Peyer's patch (tissue), 4 donors: ENCODE results near the gene HINT2. TPM values are rescaled to one million over a fixed set of nuclear protein-coding genes. Genes with fewer than 3 reads are reported as not detected.

ENCODE experiments used
- DNase-seq, 3 donors: peaks; one replicate each; pipeline ENCODE4 v3.0.0-alpha.2; 2017 to 2019
- H3K27ac ChIP-seq, 4 donors: fragments of 200-600 bp; sonication (generic); one replicate each; pipeline ENCODE4 v1.5.1; 2016 to 2019
- H3K27me3 ChIP-seq, 2 donors: fragments of 200-600 bp; sonication (generic); one replicate each; pipeline ENCODE4 v1.5.1; 2019
- H3K36me3 ChIP-seq, 3 donors: fragments of 200-600 bp; sonication (generic); one replicate each; pipeline ENCODE4 v1.5.1; 2016 to 2019
- H3K4me1 ChIP-seq, 4 donors: fragments of 200-600 bp; sonication (generic); one replicate each; pipeline ENCODE4 v1.5.1; 2016 to 2019
- H3K4me3 ChIP-seq, 4 donors: fragments of 200-600 bp; sonication (generic); 1 replicate in 3 of 4; 2 replicates in 1 of 4; pipeline ENCODE4 v1.5.1; 2016 to 2019; ENCODE audit warnings: mild to moderate bottlenecking in 1 of 4
- H3K9me3 ChIP-seq, 4 donors: fragments of 200-600 bp; sonication (generic); one replicate each; pipeline ENCODE4 v1.5.1; 2016 to 2019; ENCODE audit warnings: mild to moderate bottlenecking in 1 of 4
- CTCF ChIP-seq, 6 experiments: fragments of 450-650 bp in 4 of 6; fragments of 200-600 bp in 2 of 6; sonication (generic) in 1 of 6; IDR thresholded peaks; one replicate each; pipeline ENCODE4 v1.5.1; 2017 to 2019; ENCODE audit warnings: antibody characterized with exemption in 6 of 6, mild to moderate bottlenecking in 3 of 6, moderate library complexity in 1 of 6
- POLR2A ChIP-seq, 2 donors: fragments of 450-650 bp; IDR thresholded peaks; one replicate each; pipeline ENCODE4 v1.5.1; 2017; ENCODE audit warnings: antibody characterized with exemption in 2 of 2, mild to moderate bottlenecking in 2 of 2, moderate library complexity in 2 of 2
- total RNA-seq, 4 donors: library from RNA; depleted of rRNA; stranded (reverse); fragments of >200 nt; gene quantifications; one replicate each; pipeline ENCODE4 v1.1.0, GENCODE V29; 2016

The HINT2 gene
- total RNA-seq, 4 donors from 2014 or later = 19.8 to 40.3 (median 28.7) TPM

- H3K27ac ChIP-seq = no peak overlapping the region
- H3K9me3 ChIP-seq = no peaks in the 10 kb centered on the region
- TF ChIP-seq CTCF (IDR thresholded peaks at IDR 0.05) = no peak
- no peak for TF ChIP-seq POLR2A (IDR thresholded peaks at IDR 0.05)
- no peaks in the 10 kb centered on the region for H3K27me3 ChIP-seq
- no peaks in the 10 kb centered on the region for H3K4me1 ChIP-seq
- no peak overlapping the region for H3K4me3 ChIP-seq
- DNase-seq = no peak
- H3K36me3 ChIP-seq = no peaks in the 10 kb centered on the region
These were observed 8.1 kb upstream of the HINT2 start for GRCh38 chr9:35822926-35823325.

GRCh38 chr9:35820076-35820475 lies 5.2 kb upstream of the HINT2 start:
- TF ChIP-seq POLR2A (IDR thresholded peaks at IDR 0.05) (no peak), CTCF (IDR thresholded peaks at IDR 0.05) (no peak)
- no peak for DNase-seq
- Histone ChIP-seq H3K9me3 (no peaks in the 10 kb centered on the region), H3K27ac (no peak overlapping the region), H3K27me3 (no peaks in the 10 kb centered on the region), H3K36me3 (no peaks in the 10 kb centered on the region), H3K4me1 (no peaks in the 10 kb centered on the region), H3K4me3 (no peak overlapping the region)

GRCh38 chr9:35818341-35818740 lies 3.5 kb upstream of the HINT2 start:
- Histone ChIP-seq H3K9me3 (no peaks in the 10 kb centered on the region), H3K27ac (no peak overlapping the region), H3K4me1 (peaks cover 0 to 9% (median 4%) of the 10 kb centered on the region in 4 donors), H3K36me3 (no peaks in the 10 kb centered on the region), H3K4me3 (no peak overlapping the region), H3K27me3 (no peaks in the 10 kb centered on the region)
- DNase-seq = no peak
- no peak for TF ChIP-seq CTCF (IDR thresholded peaks at IDR 0.05)
- TF ChIP-seq POLR2A (IDR thresholded peaks at IDR 0.05) = no peak

- Histone ChIP-seq H3K9me3 (no peaks in the 10 kb centered on the region), H3K4me3 (no peak overlapping the region), H3K4me1 (peaks cover 0 to 22% (median 6%) of the 10 kb centered on the region in 4 donors), H3K27ac (no peak overlapping the region), H3K27me3 (no peaks in the 10 kb centered on the region), H3K36me3 (no peaks in the 10 kb centered on the region)
- TF ChIP-seq CTCF (IDR thresholded peaks at IDR 0.05) (no peak), POLR2A (IDR thresholded peaks at IDR 0.05) (no peak)
- DNase-seq = no peak
These were observed 1.9 kb upstream of the HINT2 start for GRCh38 chr9:35816708-35817107.

GRCh38 chr9:35814106-35814840 lies 569 bp downstream of the HINT2 start:
- Histone ChIP-seq H3K4me3 (peak overlapping the region; percentile 71 to 99 (median 92)), H3K27me3 (no peaks in the 10 kb centered on the region), H3K36me3 (peaks cover 0 to under 1% (median 0%) of the 10 kb centered on the region in 3 donors), H3K4me1 (peaks cover 0 to 30% (median 8%) of the 10 kb centered on the region in 4 donors), H3K27ac (peak overlapping the region; percentile 93 to 100 (median 99)), H3K9me3 (no peaks in the 10 kb centered on the region)
- peak in 4 of 6 experiments; percentile 19 to 34 (median 34) for TF ChIP-seq CTCF (IDR thresholded peaks at IDR 0.05)
- TF ChIP-seq POLR2A (IDR thresholded peaks at IDR 0.05) = peak in 1 of 2 donors; percentile 6
- peak; percentile 69 to 84 (median 74) for DNase-seq
